NCI-H345 treated with DMSO at 0.1 percent for 48 hours (cell line): Measurements from ENCODE around the gene SNCG.
"Not testable (repeated sequence)": the region's sequence is repeated elsewhere in the genome, so short reads cannot be mapped to it uniquely, and the experiment has no call there.

Experiments
- DNase-seq: peaks from one replicate; lab custom pipeline; 2025; ENCODE audit not compliant: unreplicated experiment; lab: John Stamatoyannopoulos, UW

Gene SNCG

DNA sequence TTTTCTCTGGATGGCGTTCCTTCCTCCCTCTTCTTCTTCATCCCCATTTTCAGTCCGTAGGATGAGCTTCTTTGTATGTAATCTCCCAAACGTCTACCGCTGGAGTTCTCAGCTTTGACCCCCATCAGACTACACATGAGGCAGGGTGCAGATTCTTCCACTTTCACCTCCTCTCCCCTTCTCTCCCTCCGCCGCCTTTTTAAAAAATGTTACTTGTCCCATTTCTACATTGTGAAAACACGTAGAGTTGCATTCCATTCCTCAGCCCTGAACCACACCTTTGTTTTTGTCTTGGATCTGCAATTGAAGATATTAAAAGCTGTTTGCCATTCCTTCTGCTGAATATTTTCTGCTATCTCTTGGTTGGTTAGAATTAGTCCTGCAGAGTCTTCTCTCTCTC is 16.1 kb downstream of the SNCG start:
- DNase-seq: no peak

DNA sequence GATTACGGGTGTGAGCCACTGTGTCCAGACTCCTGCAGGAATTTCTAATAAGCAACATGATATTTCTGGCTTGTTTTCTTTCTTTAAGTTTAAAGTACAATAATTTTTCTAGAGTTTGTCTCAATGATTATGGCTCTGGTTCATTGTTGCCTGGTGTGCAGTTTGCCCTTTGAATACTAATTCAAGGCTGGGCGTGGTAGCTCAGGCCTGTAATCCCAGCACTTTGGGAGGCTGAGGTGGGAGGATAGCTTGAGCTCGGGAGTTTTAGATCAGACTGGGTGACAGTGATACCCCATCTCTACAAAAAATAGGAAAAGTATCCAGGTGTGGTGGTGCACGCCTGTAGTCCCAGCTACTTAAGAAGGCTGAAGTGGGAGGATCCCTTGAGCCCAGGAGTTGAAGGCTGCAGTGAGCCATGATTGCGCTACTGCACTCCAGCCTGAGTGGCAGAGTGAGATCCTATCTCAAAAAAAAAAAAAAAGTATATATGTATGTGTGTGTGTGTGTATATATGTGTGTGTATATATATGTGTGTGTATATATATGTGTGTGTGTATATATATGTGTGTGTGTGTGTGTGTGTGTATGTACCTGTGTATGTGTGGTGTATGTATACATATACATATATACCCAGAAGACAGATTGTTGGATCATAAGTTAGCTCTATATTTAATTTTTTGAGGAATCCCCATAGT is 18.1 kb downstream of the SNCG start:
- DNase-seq: no peak

DNA sequence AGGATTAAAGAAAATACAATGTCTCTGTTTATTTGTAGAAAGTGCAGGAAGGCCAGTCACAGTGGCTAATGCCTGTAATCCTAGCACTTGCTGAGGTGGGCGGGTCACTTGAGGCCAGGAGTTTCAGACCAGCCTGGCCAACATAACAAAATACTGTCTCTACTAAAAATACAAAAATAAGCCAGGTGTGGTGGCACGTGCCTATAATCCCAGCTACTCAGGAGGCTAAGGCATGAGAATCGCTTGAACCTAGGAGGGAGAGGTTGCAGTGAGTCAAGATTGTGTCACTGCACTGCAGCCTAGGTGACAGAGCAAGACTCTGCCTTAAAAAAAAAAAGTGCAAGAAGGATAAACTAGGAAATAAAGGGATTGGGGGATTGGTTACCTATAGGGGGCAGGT is 20.1 kb downstream of the SNCG start:
- DNase-seq: not testable (repeated sequence)

DNA sequence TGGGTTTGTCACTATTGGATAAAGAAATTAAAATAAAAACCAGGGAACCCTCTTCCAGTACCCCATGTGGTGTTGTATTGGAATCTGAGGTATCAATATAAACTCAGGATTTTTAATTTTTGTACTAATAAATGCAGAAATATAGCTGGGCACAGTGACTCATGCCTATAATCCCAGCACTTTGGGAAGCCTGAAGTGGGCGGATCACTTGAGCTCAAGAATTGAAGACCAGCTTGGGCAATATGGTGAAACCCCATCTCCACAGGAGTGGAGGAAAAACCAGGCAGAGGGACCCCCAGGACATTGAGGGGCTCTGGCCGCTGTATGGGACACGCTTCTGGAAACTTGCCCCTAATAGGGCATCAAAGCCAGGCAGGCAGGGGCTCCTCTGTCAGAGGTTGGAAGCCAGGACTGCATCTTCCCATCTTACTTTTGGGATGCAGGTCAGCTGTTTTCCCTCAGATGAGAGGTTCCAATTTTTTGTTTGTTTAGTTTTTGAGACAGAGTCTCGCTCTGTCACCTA is 21.0 kb downstream of the SNCG start:
- no peak for DNase-seq

DNA sequence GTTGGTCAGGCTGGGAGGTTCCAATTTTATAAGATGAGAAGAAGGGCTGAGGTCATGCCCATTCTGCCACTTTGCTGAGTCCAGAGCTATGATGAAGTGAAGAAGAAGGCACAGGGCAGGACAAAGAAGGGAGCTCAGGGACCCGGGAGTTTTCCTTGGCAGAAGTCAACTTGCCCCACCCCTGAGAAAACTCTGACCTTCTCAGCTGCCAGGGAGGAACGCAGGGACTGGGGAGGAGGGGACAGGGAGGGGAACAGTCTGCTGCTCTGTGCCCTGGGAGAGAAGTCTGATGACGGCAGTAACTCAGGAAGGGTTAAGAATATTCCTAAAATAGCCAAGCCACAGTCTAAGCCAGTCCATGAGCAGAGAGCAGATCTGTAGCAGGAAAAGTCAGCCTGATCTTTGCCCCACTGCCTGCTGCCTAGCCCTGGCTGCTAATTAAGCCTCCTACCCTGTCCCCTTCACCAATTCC is 21.6 kb downstream of the SNCG start:
- no peak for DNase-seq

DNA sequence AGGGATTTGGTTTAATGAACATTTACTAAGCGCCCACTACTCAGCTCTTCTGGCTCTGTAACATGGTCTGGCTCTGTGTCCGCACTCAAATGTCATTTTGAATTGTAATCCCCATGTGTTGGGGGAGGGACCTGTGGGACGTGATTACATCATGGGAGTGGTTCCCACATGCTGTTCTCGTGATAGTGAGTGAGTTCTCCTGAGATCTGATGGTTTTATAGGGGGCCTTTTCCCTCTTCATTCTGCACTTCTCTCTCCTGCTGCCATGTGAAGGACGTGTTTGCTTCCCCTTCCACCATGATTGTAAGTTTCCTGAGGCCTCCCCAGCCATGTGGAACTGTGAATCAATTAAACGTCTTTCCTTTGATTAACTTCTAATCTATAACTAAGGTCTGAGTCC is 22.6 kb downstream of the SNCG start:
- not testable (repeated sequence) for DNase-seq

DNA sequence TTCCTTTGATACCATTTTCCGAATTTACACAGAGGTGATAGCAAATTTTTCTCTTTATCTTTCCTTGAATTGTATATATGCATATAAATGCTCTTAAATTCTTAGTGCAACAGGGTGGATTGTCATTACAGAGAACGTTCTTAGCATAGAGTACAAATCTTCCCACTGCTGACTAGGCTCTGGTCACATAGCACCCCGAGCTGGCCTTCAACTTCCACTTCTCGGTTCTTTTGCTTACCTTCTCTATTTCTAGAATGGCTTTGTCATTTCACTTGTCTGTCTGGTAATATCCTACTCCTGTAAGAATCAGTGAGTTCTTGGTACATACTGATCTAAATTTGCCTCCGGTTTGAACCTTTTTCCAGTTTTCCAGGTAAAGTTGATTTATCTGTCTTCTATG is 23.3 kb downstream of the SNCG start:
- no peak for DNase-seq

DNA sequence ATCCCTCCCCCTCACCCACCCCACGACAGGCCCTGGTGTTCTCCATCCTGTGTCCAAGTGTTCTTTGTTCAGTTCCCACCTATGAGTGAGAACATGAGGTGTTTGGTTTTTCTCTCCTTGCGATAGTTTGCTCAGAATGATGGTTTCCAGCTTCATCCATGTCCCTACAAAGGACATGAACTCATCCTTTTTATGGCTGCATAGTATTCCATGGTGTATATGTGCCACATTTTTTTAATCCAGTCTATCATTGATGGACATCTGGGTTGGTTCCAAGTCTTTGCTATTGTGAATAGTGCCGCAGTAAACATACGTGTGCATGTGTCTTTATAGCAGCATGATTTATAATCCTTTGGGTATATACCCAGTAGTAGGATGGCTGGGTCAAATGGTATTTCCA is 26.1 kb downstream of the SNCG start:
- DNase-seq: not testable (repeated sequence)

DNA sequence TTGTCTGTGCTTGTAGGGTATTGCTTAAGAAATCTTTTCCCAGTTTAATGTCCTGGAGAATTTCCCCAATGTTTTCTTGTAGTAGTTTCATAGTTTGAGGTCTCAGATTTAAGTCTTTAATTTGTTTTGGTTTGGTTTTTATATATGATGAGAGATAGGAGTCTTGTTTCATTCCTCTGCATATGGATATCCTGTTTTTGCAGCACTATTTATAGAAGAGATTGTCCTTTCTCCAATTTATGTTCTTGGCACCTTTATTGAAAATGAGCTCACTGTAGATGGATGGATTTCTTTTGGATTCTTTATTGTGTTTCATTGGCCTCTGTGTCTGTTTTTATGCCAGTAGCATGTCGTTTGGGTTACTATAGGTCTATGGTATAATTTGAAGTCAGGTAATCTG is 30.1 kb downstream of the SNCG start:
- DNase-seq: no peak

DNA sequence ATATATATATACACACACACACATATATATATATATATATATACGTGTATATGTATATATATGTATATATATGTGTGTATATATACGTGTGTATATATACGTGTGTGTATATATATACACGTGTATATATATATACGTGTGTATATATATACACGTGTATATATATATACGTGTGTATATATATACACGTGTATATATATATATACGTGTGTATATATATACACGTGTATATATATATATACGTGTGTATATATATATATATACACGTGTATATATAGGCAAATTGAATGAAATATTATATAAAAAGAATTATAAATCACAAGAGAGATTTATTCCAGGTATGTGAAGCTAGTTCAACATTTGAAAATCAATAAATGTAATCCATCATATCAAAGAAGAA is 33.0 kb downstream of the SNCG start:
- not testable (repeated sequence) for DNase-seq

DNA sequence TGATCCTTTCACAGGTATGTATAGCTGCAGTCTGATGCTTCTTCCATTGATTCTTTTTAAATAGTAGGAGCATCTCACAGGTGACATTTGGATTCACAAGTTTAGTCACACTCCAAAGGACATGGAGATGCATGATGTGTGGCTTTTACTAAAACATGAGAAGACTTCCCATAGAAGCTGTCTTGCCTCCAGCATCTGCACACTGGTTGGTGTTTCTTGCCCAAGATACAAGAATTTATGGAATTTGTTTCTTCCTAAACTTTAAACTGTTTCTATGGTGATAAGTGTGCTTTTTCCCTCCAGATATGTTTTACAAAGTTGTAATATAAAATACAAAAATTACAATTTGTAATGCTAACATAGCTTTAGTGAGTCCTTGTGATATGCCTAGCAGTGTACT is 34.1 kb downstream of the SNCG start:
- no peak for DNase-seq

DNA sequence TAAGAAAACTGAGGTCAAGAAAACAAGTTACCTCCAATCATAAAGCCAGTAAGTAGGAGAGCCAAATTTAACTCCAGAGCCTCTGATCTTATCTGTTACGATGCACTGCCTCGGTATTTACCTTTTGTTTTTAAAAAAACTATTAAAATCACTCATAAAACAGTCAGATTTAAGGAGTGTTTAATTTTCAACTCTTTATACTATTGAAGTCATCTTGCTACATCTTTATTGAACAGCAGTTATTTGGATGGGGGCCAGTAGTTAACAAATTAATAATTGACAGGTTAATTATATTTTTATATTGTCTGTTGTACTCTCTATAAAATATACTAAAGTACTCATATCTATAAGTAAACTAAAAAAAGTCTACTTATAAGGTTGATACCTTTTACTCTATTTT is 34.5 kb downstream of the SNCG start:
- DNase-seq: no peak

DNA sequence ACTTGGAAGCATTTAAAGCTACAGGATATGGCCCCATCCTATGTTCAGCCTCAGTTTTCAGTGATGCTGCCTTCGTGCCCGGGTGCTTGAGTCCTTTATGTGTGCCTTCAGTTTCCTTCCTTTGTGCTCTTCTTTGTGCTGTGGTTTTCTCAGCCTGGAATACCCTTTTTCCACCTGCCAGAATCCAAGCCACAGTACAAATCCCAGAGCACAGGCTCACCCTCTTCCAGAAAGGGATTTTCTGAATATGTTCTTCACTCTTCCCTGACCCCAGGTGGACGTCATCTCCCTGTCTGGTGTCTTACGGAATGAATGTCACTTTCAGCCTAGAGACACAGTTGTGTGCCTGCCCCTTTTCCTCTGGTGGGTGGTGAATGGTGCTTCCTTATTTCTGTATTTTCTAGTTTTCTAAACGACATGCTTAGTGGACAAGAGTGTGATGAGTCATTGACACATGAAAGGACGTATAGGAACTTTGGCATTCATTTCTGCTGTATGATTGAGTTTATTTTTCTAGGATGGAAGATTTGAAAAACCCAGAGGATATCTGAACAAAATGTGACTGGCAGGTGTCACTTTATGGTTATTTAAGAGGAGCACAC is 41.5 kb downstream of the SNCG start:
- DNase-seq: not testable (repeated sequence)

DNA sequence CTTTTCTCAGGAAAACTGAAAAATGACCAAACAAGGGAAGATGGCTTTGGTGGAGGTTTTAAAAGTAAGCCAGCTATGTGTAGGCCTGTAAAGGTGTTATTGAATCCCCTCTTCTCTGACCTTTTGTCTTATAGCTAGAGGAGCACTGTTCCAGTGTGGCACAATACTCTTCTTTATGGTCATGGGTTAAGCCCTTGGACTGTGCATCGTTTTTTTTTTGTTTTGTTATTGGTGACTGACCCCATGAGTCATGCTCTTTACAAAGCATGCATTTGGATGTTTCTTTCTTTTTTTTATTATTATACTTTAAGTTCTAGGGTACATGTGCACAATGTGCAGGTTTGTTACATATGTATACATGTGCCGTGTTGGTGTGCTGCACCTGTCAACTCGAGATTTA is 42.1 kb downstream of the SNCG start:
- no peak for DNase-seq

DNA sequence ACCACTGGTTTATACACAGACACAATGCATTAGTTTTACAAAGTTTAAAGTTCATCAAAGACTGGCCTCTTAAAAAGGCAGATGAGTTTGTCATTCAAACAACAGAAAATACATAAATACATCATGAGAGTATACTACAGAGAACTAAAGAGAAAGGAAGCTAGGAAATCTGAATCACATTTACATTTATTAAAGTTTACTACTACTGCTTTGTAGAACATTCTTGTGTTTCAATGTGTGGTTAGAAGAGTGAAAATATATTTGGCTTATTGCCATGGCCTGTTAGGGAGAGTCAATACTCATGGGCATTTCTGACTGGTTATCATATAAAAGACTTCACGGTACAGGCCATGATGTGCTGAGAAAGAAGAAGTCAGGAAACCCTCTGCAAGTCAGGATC is 48.7 kb downstream of the SNCG start:
- not testable (repeated sequence) for DNase-seq

DNA sequence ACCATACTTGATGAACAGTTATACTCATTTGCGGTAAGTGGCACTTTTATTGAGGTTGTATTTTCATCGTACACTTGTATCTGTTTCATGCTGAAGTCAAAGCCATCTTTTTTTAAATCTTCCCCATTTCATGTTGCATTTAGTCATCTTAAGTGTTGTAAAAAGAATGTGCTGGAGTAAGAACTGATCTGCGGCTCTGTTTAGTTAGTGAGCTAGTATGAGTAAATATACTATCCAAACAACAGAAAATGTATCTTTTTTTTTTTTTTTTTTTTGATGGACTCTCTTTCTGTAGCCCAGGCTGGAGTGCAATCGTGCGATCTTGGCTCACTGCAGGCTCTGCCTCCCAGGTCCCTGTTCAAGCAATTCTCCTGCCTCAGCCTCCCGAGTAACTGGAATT is 49.3 kb downstream of the SNCG start:
- DNase-seq: not testable (repeated sequence)

DNA sequence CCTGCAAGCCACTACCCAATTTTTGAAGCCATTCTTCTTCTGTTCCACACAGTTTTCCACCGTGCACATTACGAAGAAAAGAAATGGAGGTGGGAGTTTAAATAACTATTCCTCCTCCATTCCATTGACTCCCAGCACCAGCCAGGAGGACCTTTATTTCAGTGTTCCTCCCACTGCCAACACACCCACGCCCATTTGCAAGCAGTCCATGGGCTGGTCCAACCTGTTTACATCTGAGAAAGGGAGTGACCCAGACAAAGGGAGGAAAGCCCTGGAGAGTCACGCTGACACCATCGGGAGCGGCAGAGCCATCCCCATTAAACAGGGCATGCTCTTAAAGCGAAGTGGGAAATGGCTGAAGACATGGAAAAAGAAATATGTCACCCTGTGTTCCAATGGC is 49.9 kb downstream of the SNCG start:
- not testable (repeated sequence) for DNase-seq

DNA sequence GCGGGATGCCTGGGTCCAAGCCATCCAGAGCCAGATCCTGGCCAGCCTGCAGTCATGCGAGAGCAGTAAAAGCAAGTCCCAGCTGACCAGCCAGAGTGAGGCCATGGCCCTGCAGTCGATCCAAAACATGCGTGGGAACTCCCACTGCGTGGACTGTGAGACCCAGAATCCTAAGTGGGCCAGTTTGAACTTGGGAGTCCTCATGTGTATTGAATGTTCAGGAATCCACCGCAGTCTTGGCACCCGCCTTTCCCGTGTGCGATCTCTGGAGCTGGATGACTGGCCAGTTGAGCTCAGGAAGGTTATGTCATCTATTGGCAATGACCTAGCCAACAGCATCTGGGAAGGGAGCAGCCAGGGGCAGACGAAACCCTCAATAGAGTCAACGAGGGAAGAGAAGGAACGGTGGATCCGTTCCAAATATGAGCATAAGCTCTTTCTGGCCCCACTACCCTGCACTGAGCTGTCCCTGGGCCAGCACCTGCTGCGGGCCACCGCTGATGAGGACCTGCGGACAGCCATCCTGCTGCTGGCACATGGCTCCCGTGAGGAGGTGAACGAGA is 50.8 kb downstream of the SNCG start:
- DNase-seq: not testable (repeated sequence)
